Measurements from ENCODE around the gene MYO9B. TPM values are rescaled to one million over a fixed set of nuclear protein-coding genes. Genes with fewer than 3 reads are reported as not detected.

MYO9B gene
- total RNA-seq, 1 experiment from 2014 or later: 74.6 TPM

- Histone ChIP-seq H4K20me1 (ENCODE audit: insufficient read depth) (no peaks in the 10 kb centered on the region), H3K9me3 (ENCODE audit: control insufficient read depth in 1 of 2, insufficient read depth in 1 of 2, low read depth in 1 of 2, low read length in 2 of 2) (no peaks in the 10 kb centered on the region), H3K4me3 (replicated peaks in 1 of 2; ENCODE audit: low read depth in 1 of 2, low read length in 2 of 2) (no peak overlapping the region), H3K79me2 (ENCODE audit: insufficient read depth, low read length) (no peaks in the 10 kb centered on the region), H3K27me3 (ENCODE audit: insufficient read depth, low read length) (no peaks in the 10 kb centered on the region), H3K27ac (ENCODE audit: low read depth, low read length) (no peak overlapping the region), H3K4me2 (ENCODE audit: low read length) (no peak overlapping the region), H3K9ac (ENCODE audit: low read length) (no peak overlapping the region), H3K4me1 (ENCODE audit: control insufficient read depth in 1 of 2, insufficient read depth in 2 of 2, low read length in 2 of 2) (no peaks in the 10 kb centered on the region), H3K9me2 (ENCODE audit: insufficient read depth) (no peaks in the 10 kb centered on the region), H2AFZ (ENCODE audit: low read depth, low read length, poor library complexity, severe bottlenecking) (no peak overlapping the region), H3K36me3 (ENCODE audit: control insufficient read depth in 1 of 2, insufficient read depth in 2 of 2, low read length in 2 of 2) (peaks cover 11 to 13% of the 10 kb centered on the region in 2 experiments)
- ATAC-seq (peak; percentile 69; the same call in 1 of the 2 replicates), DNase-seq (ENCODE audit: low read depth, low spot score) (peak; percentile 22)
- ChIA-PET POLR2A (no interaction called here), RAD21 (ENCODE audit: low non-redundant PET in 1 of 2, low total read pairs in 2 of 2, uncharacterized antibody in 2 of 2, unreplicated experiment in 2 of 2) (interaction anchor here (0.5 to 1.4 kb wide), 6 partner anchors 136 to 338 kb away, joined by 3 to 5 read pairs (median 4); no protein-coding TSS in a partner anchor), CTCF (interaction anchor here (0.6 to 2.4 kb wide), 9 partner anchors 9 to 337 kb away, joined by 3 to 25 read pairs (median 4); no protein-coding TSS in a partner anchor)
- peak; percentile 58 to 66 (median 58); a peak in 5 of 6 replicates for TF ChIP-seq CTCF (IDR thresholded peaks at IDR 0.05 in 2 of 3, conservative IDR thresholded peaks at IDR 0.05 in 1 of 3; ENCODE audit: borderline replicate concordance in 1 of 3, insufficient read depth in 1 of 3, low read depth in 2 of 3, low read length in 2 of 3)
- no peak for TF ChIP-seq ELF1 (IDR thresholded peaks at IDR 0.05; ENCODE audit: borderline replicate concordance, low read depth)
- no peak for TF ChIP-seq REST (IDR thresholded peaks at IDR 0.05; ENCODE audit: low read depth)
- peak; percentile 78 for TF ChIP-seq RAD21 (IDR thresholded peaks at IDR 0.05; ENCODE audit: low read depth)
- no peak for TF ChIP-seq ZBTB33 (IDR thresholded peaks at IDR 0.05; ENCODE audit: extremely low read depth, insufficient replicate concordance, low read length)
- no peak for TF ChIP-seq ZNF274 (IDR thresholded peaks at IDR 0.05; ENCODE audit: low read depth, low read length)
- no TSS peak for BruUV-seq (replicated peaks)
- intact Hi-C loops (cut with micrococcal nuclease): loop anchor here (1.0 kb wide), 3 partner anchors 273 to 338 kb away; no protein-coding TSS in a partner anchor
Measured at GRCh38 chr19:17052439-17052838, 23.1 kb upstream of the MYO9B start.

Data from HCT116 (cell line).